ENCODE measurements around the gene WDR31.

The WDR31 gene

DNA sequence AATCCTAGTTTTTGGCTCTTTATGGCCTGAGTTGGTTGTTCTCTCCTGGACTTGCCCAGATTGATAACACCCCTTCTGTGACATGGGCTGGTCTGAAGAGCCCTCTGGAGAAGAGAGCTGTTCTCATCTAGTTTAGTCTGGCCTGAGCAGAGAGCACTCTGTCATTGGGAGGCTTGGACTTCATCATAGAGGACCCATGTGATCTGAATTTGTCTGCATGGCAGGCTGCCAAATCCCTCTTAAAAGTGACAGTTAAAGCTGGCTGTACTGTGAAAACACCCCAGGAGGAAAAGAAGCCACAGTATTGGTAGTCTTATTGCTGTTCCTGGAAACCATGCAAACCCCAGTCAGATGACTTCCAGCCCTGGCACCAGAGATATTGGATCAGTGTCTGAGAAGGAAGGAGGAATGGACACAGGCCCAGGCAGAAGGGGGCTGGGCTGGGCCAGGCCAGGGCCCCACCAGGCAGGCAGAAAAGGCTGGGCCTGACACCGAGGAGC, 3.7 kb upstream of the WDR31 start:
- in situ Hi-C loops (cut with MboI; ENCODE audit: low sequenced_read_pairs) = no loop called here

DNA sequence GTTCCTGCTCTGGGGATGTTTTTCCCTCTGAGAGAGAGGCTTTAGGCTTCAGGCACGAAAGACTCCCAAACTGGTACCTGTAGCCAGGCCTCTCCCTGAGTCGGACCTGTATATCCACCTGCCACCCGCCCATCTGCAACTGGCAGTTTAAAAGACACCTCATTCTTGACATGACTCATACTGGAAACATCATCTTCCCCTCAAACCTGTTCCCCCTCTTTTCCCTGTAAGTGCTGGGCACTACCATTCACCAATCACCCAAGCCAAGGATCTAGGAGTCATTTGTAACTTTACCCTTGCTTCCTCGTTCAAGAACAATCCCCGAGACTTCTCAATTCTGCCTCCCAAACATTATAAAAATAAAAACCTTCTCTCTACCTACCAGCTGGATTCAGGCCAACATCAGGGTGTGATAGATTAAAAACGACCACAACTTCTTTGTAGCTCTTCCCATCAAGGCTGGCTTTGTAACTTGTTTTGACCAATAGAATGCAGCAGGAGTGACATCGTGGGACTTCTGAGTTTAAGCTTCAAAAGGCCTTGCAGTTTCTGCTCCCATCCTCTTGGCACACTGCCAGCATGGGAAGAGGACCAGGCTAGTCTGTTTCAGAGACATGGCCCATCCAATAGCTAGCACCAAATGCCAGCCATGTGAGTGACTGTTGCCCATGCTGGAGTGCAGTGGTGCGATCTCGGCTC, 1.8 kb upstream of the WDR31 start:
- in situ Hi-C loops (cut with MboI; ENCODE audit: low sequenced_read_pairs) = no loop called here

DNA sequence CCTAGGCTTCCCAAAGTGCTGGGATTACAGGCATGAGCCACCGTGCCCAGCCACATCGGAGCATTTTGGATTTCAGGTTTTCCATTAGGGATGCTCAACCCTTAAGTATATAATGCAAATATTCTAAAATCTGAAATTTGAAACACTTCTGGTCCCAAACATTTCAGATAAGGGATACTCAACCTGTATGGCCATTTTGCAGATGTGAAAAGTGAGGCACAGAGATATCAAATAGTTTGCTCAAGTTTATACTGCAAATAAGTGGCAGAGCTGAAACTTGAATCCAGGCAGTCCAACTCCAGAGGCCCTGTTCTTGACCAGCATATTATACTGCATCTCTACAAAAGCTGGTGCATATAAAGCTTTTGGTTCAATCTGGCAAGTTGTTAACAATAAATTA, 2.4 kb downstream of the WDR31 start:
- in situ Hi-C loops (cut with MboI; ENCODE audit: low sequenced_read_pairs) = no loop called here

DNA sequence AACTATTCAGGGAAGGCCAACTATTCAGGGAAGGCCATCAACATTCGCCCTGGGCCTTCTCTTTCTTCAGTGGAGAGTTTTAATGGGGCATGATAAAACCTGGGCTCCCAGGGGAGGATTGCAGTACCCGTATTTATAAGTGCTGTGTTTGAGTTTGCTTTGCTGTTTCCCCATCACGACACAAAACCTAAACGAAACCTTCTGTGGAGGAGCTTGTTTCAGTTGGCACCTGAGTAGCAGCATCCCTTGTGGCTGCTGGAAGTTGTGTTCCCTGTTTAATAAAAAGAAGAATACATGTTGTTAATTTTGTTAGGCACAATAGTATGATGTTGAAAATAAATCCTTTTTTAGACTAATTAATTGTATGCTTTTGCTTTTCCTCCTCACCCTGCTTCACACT, 8.3 kb downstream of the WDR31 start:
- in situ Hi-C loops (cut with MboI; ENCODE audit: low sequenced_read_pairs) = no loop called here

DNA sequence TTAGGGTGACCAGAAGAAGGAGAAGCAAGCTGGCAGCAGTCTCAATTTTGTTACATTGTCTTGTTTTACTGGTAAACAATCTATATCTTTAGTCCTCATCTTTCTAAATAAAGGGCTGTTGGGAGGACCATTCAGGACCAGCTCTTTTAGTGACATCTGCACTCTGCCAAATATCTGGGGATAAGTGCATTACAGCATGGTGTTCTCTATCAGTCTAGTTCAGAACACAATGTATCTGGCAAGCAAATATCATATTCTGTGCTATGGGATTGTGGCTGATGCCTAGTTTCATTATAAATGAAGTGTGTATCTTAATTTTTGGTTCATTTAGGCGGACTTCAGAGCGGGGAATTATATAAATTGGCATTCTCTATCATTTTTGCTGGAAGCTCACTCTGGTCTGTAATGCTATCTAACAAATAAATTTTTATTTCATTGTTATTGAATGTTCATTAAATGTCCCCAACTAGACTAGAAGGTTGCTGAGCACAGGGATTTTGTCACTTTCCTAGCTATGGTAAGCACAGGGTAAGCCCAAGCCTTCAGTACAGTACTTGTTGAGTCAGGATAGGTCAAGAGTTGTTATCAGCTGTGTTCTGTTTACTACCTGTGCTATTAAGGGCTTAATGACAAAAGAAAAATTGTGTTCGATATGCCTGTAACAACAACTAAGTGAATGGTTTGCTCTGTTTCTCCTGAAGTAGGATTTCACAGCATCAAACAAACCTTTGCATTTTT, 11.9 kb downstream of the WDR31 start:
- in situ Hi-C loops (cut with MboI; ENCODE audit: low sequenced_read_pairs) = no loop called here

DNA sequence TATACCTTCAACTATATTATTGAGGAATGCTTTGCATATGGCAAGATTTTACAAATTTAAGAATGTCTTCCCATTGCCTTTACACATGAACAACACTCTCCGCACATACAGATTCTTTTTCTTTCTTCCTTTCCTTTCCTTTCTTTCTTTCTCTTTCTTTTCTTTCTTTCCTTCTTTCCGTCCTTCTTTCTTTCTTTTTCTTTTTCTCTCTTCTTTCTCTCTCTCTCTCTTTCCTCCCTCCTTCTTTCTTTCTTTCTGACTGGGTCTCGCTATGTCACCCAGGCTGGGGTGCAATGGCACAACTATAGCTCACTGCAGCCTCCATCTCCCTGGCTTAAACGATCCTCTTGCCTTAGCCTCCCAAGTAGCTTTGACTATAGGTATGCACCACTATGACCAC, 13.8 kb downstream of the WDR31 start:
- in situ Hi-C loops (cut with MboI; ENCODE audit: low sequenced_read_pairs) = no loop called here

DNA sequence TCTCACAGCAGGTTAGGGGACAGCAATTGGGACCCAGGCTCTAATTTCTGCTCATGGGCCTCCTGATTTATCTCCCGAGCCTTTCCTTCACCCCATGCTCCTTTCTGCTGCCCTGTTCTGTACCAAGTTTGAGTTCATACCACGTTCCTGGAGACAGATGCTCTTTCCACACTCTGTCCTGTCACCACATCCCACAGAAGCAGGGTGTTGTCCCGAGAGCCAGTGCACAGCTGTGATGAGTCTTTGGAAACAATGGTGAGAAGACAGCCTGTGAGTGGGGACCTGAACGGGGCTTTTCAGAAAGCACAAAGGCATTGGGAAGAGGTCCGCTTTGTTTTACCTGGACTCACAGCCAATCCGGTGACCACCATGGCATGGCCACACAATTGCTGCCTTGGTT, 17.4 kb downstream of the WDR31 start:
- in situ Hi-C loops (cut with MboI; ENCODE audit: low sequenced_read_pairs) = loop anchor here (25.0 kb wide), 1 partner anchor 340 kb away; no protein-coding TSS in a partner anchor

DNA sequence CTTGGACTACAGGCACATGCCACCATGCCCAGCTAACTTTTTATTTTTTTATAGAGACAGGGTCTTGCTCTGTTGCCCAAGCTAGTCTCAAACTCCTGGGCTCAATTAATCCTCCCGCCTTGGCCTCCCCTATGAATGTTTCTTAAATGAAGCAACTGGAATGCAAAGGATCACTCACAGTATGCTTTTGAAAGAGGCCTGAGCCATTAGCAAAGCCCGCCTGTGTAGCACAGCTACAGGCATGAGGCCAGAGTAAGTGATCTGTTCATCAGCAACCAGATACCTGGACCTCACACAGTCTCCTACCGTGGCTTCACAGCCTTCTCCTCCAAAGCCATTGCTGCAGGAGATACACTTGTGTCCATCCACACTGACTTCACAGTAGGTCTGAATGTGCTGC, 20.0 kb downstream of the WDR31 start:
- in situ Hi-C loops (cut with MboI; ENCODE audit: low sequenced_read_pairs) = loop anchor here (25.0 kb wide), 1 partner anchor 342 kb away; no protein-coding TSS in a partner anchor

DNA sequence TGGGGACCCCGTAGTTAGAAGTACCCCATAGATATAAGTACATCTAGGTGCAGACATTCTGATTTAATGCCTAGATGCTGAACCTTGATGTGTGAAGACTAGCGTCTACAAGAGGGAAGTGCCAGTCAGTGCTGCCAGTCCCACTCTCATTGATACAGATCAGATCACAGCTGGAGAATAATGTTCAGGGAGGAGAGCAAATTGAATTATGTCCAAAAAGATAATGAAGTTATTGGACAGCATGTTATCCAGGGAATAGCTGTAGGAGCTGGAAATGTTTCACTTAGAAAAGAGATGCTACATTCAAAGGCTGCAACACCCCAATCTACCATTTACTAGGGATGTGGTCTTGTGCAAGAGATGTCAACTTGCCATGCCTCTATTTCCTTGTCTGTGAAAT, 21.0 kb downstream of the WDR31 start:
- in situ Hi-C loops (cut with MboI; ENCODE audit: low sequenced_read_pairs) = loop anchor here (25.0 kb wide), 1 partner anchor 343 kb away; no protein-coding TSS in a partner anchor

DNA sequence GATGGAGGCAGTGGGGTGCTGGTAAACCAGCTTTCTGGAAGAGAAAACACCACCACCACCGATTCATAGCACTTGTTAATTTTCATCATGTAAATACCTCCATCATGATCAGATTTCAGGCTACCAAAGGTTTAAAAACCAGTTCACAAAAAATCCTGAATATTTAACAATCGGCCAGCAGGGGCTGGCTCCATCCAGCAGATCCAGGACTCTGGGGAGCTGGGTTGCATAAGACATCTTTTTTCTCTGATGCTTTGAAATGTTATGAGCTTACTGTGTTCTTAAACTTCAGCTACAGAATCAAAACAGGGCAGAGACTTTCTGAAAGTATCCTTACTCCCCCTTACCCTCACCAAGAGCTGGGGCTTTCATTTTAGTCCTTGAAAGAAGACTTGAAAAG, 22.3 kb downstream of the WDR31 start:
- in situ Hi-C loops (cut with MboI; ENCODE audit: low sequenced_read_pairs) = loop anchor here (25.0 kb wide), 1 partner anchor 345 kb away; no protein-coding TSS in a partner anchor

DNA sequence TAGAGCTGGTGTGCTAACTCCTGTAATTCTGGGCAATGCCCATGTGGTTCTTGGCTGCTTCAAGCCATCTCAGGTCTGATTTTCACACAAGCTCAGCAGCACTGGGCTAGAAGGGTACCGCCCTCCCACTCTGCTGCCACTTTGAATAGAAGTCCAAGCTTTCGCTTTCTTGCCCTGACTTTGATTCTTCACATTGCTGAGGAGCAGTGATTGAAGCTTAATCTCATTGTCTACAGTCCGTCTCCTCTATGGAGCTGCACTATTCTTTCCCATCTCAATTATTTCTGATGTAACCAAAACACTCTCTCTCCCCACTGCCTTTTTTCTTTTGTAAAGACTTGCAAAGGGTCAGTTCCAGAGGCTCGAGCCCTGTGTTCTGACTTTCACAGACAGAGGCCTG, 24.0 kb downstream of the WDR31 start:
- in situ Hi-C loops (cut with MboI; ENCODE audit: low sequenced_read_pairs) = loop anchor here (25.0 kb wide), 1 partner anchor 346 kb away; no protein-coding TSS in a partner anchor

DNA sequence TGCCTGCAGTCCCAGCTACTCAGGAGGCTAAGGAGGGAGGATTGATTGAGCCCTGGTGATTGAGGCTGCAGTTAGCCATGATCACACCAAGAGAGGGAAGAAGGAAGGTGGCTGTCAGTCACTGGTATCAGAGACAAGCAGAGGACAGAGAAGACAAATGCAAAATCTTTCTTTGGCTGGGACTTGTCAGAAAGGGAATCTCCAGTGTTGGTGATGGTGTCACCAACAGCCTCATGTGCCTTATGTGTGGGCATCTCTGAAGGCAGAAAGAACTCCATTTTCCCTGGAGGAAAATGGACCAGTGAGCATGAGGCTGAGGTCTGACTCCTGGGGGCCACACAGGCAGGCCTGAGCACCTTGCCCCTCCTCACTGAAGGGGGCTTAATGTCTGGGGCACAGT, 24.8 kb downstream of the WDR31 start:
- in situ Hi-C loops (cut with MboI; ENCODE audit: low sequenced_read_pairs) = loop anchor here (25.0 kb wide), 1 partner anchor 347 kb away; no protein-coding TSS in a partner anchor

DNA sequence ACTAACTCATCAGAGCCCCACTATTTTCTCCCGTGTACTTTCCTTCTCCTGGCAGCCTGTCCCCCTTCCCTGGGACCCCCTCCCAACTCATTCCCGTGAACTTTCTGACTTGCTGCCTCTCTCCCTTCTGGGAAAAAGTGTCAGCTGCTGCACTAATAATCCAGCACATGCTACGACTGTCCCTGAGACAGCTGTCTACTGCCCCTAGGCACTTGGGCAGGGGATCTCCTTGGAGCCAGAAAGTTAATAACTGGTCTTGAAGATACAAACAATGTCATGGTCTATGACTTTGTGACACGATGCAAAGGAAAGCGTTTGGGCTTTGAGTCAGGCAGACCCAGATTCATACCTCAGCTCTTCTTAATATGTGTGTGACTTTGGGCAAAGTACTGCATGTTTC, 26.8 kb downstream of the WDR31 start:
- in situ Hi-C loops (cut with MboI; ENCODE audit: low sequenced_read_pairs) = loop anchor here (25.0 kb wide), 1 partner anchor 349 kb away; no protein-coding TSS in a partner anchor

DNA sequence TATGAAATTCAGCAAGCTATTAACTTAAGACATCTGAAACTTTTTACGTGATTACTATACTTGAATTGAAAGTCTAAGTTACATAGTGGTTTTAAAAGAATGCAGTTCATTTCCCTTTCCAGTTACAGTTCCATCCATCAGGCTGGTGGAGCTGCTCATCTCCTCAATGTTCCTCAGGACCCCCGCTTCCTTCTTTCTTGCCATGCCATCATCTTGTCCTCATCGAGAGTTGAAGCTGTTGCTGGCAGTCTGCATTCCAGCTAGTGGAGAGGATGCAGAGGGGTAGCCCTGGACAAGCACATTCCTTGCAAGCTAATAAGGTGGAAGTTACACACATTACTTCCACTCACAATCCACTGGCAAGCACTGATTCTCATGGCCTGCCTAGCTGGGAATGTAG, 28.1 kb downstream of the WDR31 start:
- in situ Hi-C loops (cut with MboI; ENCODE audit: low sequenced_read_pairs) = loop anchor here (25.0 kb wide), 1 partner anchor 350 kb away; no protein-coding TSS in a partner anchor

DNA sequence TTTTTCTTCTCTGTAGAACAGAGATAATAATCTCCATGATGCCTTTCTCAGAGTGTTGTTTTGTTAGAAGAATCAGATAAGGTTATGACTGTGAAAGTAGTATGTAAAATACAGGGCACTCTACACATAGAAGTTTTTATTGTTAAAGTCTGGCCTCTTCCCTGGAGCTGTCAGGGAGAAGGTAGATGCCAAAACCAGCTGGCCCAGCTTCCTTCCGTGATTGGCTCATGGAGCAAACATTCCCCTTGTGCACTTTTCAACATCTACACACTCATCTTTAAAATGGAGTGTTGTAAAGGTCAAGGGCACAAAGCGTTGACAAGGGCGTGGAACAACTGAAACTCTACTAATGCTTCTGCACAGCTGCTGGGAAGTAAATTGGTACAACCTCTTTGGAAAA, 29.5 kb downstream of the WDR31 start:
- in situ Hi-C loops (cut with MboI; ENCODE audit: low sequenced_read_pairs) = loop anchor here (25.0 kb wide), 1 partner anchor 352 kb away; no protein-coding TSS in a partner anchor

DNA sequence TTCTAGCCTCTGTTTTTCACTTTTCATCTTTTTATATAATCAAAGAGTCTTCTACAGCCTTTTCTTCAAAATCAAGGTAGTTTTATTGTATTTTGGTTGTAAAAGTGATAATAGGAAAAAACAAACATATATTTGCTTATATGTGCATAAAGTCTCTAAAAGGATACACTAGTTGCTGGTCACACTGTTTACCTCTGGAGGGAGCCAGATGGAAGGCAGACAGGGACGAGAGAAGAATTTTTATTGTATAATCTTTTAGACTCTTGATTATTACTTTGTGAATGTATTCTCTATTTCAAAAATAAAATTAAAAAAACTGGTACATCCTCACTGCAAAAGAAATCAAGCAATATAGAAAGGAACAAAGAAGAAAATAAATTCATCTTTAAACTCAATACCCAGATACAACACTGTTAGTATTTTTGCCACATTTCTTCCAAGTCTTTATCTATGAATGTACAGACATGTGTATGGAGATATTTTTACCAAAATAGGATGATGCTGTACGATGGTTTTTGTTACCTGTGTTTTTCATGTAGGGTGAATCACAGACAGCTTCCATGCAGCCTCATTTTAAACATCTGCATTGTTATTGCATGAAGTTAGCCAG, 30.8 kb downstream of the WDR31 start:
- in situ Hi-C loops (cut with MboI; ENCODE audit: low sequenced_read_pairs) = loop anchor here (25.0 kb wide), 1 partner anchor 353 kb away; no protein-coding TSS in a partner anchor

DNA sequence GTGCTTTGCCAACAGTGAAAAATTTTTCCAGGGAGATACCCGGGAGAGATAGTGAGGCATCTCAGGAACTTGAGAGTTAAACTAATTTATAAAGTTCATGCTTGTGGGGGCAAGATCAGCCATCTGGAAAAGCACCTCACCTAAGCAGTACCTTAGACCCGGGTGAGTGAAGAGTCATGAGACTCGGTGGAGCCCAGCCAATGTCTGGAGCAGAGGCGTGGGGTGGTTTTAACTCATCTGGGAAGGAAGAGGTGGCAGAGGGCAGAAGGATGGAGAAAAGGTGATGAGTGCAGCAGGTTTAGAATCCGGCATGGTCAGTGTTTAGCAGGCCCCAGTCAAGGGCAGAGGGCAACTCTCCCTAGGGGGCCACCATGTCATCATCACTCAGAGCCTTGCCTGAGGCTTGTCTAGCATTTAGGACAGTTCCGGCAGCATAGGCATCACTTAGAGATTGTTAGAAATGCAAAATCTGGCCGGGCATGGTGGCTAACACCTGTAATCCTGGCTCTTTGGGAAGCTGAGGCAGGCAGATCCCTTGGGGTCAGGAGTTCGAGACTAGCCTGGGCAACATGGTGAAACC, 32.6 kb downstream of the WDR31 start:
- in situ Hi-C loops (cut with MboI; ENCODE audit: low sequenced_read_pairs) = loop anchor here (25.0 kb wide), 1 partner anchor 355 kb away; no protein-coding TSS in a partner anchor

DNA sequence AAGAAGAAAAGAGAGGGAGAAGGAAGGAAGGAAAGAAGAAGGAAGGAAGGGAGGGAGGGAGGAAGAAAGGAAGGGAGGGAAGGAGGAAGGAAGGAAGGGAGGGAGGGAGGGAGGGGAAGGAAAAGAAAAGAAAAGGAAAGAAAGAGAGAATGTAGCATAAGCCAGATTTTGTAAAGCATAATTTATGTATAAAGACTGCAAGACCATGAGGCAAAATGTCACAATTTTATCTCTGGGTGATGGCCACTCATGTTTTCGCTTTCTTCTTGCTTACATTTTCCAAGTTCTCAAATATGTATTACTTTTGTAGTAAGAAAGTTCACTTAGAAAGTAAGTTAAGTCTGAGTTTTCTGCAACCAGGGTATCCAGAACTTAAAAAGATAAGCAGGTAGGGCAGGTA, 33.5 kb downstream of the WDR31 start:
- in situ Hi-C loops (cut with MboI; ENCODE audit: low sequenced_read_pairs) = loop anchor here (25.0 kb wide), 1 partner anchor 356 kb away; no protein-coding TSS in a partner anchor

DNA sequence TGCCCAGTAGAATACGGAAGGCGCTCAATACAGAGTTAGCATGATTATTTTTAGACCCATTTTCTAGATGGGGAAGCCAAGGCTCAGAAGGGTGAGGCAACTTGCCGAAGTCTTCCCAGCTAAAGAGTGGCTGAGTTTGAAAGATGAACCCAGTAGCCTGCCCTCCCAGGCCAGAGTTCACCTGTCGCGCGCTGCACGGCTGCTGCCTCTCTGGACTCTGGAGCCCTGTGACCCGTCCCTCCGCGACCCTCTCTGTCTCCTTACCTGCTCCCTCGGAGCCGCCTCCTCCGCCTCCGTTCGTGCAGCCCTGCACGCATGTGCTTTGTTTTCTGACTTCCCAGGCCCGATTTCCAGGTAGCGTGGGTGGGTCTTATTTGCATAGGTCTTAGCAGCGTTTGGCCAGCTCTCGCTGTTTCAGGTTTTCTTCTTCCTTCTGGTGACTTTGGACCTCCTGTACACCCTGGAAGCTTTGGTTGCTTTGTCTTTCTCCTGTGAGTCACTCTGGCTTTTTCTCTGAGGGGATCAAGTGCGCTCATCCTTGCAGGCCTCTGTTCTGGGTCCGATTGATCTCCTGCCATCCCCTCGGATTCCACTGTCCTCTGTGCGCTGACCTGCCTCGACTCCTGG, 37.2 kb downstream of the WDR31 start, which contains the start of gene RNF183:
TSS of gene RNF183 (minus strand) at position 585 of the 627 bp plus-strand sequence. CDS start 5,192 bp downstream, outside the sequence.
- in situ Hi-C loops (cut with MboI; ENCODE audit: low sequenced_read_pairs) = loop anchor here (25.0 kb wide), 1 partner anchor 359 kb away; no protein-coding TSS in a partner anchor

DNA sequence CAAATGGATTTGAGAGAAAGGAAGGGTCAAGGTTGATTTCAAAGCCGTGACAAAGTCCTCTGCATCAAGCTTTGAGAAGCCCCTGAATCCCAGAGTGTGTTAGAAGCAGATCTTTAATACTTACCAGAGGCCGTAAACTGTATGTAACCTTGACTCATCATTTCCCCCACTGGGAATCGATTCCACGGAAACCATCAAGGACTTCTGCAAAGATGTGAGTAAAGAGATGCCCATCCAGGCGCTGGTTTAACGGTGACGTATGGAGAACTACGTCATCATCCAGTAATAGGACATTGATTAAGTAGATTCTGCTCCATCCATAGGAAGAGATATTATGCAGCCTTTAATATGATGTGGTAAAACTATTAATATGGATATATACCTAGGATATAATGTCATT, 38.5 kb downstream of the WDR31 start:
- in situ Hi-C loops (cut with MboI; ENCODE audit: low sequenced_read_pairs) = loop anchor here (25.0 kb wide), 1 partner anchor 361 kb away; no protein-coding TSS in a partner anchor
